HepG2 (cell line): Measurements from ENCODE around the gene C20orf96. TPM values are rescaled to one million over a fixed set of nuclear protein-coding genes. Genes with fewer than 3 reads are reported as not detected.

ENCODE experiments used
- AKNA ChIP-seq: sonication (generic); formaldehyde crosslinking; IDR thresholded peaks from 2 replicates; pipeline ENCODE4 v1.4.0; 2020; ENCODE audit warnings: missing genetic modification reagents, borderline replicate concordance
- CHD2 ChIP-seq: IDR thresholded peaks from 2 replicates; pipeline ENCODE4 v1.6.1; 2011; ENCODE audit warnings: low read depth, low read length, improper control_type of control experiment
- ERF ChIP-seq: IDR thresholded peaks from 2 replicates; pipeline ENCODE4 v1.6.1; 2018; ENCODE audit warnings: missing biosample characterization, missing genetic modification reagents
- ETV5 ChIP-seq: IDR thresholded peaks from 2 replicates; pipeline ENCODE4 v1.6.1; 2018; ENCODE audit warnings: missing biosample characterization, missing genetic modification reagents, inconsistent platforms, borderline replicate concordance
- ISX ChIP-seq: sonication (generic); formaldehyde crosslinking; conservative IDR thresholded peaks from 2 replicates; pipeline ENCODE4 v1.5.0; 2020; ENCODE audit warnings: missing genetic modification reagents
- MTA3 ChIP-seq: sonication (generic); formaldehyde crosslinking; IDR thresholded peaks from 2 replicates; pipeline ENCODE4 v1.4.0; 2020; ENCODE audit warnings: missing genetic modification reagents
- PHF5A ChIP-seq: IDR thresholded peaks from one replicate; pipeline ENCODE4 v1.6.1; 2018; ENCODE audit warnings: low read depth, missing genetic modification reagents; ENCODE audit not compliant: unreplicated experiment
- PRDM15 ChIP-seq: sonication (generic); formaldehyde crosslinking; IDR thresholded peaks from 2 replicates; pipeline ENCODE4 v1.4.0; 2020; ENCODE audit warnings: missing genetic modification reagents
- RARG ChIP-seq: sonication (generic); formaldehyde crosslinking; IDR thresholded peaks from 2 replicates; pipeline ENCODE4 v1.4.0; 2020; ENCODE audit warnings: low read depth, mild to moderate bottlenecking, missing genetic modification reagents
- ZFP1 ChIP-seq: IDR thresholded peaks from 2 replicates; pipeline ENCODE4 v1.6.1; 2016
- ZNF263 ChIP-seq: sonication (generic); formaldehyde crosslinking; IDR thresholded peaks from 2 replicates; pipeline ENCODE4 v1.4.0; 2020; ENCODE audit warnings: missing genetic modification reagents
- ZNF274 ChIP-seq: sonication (generic); formaldehyde crosslinking; IDR thresholded peaks from 2 replicates; pipeline ENCODE4 v1.5.1; 2020; ENCODE audit warnings: mild to moderate bottlenecking, missing genetic modification reagents
- ZNF780A ChIP-seq: sonication (generic); formaldehyde crosslinking; IDR thresholded peaks from 2 replicates; pipeline ENCODE4 v1.8.0; 2022; ENCODE audit warnings: mild to moderate bottlenecking, missing genetic modification reagents, moderate library complexity
- ZUFSP ChIP-seq: sonication (generic); formaldehyde crosslinking; IDR thresholded peaks from 2 replicates; pipeline ENCODE4 v1.9.0; 2021; ENCODE audit warnings: missing genetic modification reagents, mild to moderate bottlenecking, borderline replicate concordance
- polyA plus RNA-seq, 8 experiments: library from polyadenylated mRNA; depleted of rRNA in 3 of 8; stranded (reverse) in 7 of 8; unstranded in 1 of 8; fragments of >200 nt; fragmentation: Illumina TruSeq in 4 of 8; extraction: Trizol in 4 of 8; gene quantifications; 2 replicates each; pipeline versions ENCODE4 v1.2.1 to v1.2.3, GENCODE V29; 2011 to 2016; ENCODE audit warnings: low read depth in 4 of 8, missing spikeins in 1 of 8, mixed read lengths in 1 of 8; ENCODE audit not compliant: insufficient read depth in 1 of 8
- total RNA-seq, 5 experiments: library from RNA; depleted of rRNA; stranded (reverse); fragments of >200 nt; fragmentation: Illumina TruSeq; extraction: Trizol; gene quantifications; 2 replicates each; pipeline ENCODE4 v1.2.3, GENCODE V29; 2016; ENCODE audit warnings: low read depth in 1 of 5
- TF ChIP-seq, protein P1 (sequence below): sonication (generic); formaldehyde crosslinking; conservative IDR thresholded peaks from 2 replicates; pipeline ENCODE4 v1.4.0; 2020; ENCODE audit warnings: mild to moderate bottlenecking, missing genetic modification reagents, moderate library complexity

C20orf96 gene
- total and polyA plus RNA-seq, 2 of the 13 experiments (the other 11 are each of a cell fraction or from before 2014, with no cell fraction given) = 3.8 to 20.6 TPM

DNA sequence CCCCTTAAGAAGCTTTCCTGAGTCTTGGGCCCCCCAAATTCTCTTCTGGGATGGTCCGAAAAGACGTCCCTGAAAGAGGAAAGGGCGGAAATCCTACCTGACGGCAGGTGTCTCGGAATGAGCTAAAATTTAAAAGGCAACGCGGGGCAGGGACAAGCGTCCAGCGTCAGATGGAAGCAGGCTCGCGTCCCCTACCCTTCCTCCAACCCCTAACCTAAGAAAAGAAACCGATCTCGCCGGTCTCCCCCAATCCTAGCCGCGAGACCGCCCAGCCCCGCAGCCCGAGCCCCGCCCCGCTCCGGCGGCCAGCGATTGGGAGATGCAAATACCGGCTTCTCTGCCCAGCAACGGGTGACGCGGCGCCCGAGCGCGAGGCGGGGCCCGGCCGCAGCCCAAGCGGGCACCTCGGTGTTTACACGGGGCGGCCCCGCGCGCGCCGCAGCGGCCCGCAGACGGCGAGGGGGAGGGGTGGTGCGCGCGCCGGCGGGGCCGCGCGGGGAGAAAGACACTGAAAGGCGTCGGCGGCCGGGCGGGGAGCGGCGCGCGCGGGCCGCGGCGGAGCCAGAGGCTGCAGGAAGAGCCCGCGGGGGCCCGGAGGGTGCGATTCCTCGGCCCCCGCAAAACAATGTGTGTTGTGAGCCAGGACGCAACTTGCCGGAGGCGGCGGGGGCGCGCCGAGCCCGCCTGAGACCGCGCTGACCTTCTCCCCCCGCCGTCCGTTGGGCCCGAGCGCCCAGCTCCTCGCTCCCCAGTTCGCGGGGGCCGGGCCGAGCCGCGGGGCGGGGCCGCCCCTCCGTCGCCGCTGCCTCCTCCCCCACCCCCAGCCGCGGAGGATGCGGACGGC, 34.7 kb upstream of the C20orf96 start, which contains the start of gene SOX12 (continued):
- TF ChIP-seq PRDM15 (CRISPR knock-in tag) (no peak), CHD2 (peak; percentile 68), PHF5A (CRISPR knock-in tag) (no peak), ZNF274 (CRISPR knock-in tag) (no peak; the same call in 1 of the 2 replicates), ZNF780A (CRISPR knock-in tag) (no peak), MTA3 (CRISPR knock-in tag) (no peak), RARG (CRISPR knock-in tag) (no peak), ZNF263 (CRISPR knock-in tag) (0 out of 2 replicates have a peak, but pooled peaks have one; percentile 7), ZUFSP (CRISPR knock-in tag) (no peak), AKNA (no peak), ETV5 (no peak), ERF (no peak; the same call in 1 of the 2 replicates), ISX (CRISPR knock-in tag) (no peak), ZFP1 (CRISPR knock-in tag) (no peak)
- TF ChIP-seq, protein P1, sequence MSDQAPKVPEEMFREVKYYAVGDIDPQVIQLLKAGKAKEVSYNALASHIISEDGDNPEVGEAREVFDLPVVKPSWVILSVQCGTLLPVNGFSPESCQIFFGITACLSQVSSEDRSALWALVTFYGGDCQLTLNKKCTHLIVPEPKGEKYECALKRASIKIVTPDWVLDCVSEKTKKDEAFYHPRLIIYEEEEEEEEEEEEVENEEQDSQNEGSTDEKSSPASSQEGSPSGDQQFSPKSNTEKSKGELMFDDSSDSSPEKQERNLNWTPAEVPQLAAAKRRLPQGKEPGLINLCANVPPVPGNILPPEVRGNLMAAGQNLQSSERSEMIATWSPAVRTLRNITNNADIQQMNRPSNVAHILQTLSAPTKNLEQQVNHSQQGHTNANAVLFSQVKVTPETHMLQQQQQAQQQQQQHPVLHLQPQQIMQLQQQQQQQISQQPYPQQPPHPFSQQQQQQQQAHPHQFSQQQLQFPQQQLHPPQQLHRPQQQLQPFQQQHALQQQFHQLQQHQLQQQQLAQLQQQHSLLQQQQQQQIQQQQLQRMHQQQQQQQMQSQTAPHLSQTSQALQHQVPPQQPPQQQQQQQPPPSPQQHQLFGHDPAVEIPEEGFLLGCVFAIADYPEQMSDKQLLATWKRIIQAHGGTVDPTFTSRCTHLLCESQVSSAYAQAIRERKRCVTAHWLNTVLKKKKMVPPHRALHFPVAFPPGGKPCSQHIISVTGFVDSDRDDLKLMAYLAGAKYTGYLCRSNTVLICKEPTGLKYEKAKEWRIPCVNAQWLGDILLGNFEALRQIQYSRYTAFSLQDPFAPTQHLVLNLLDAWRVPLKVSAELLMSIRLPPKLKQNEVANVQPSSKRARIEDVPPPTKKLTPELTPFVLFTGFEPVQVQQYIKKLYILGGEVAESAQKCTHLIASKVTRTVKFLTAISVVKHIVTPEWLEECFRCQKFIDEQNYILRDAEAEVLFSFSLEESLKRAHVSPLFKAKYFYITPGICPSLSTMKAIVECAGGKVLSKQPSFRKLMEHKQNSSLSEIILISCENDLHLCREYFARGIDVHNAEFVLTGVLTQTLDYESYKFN (CRISPR knock-in tag) = no peak
